ENCODE measurements around the gene DNAAF1.
"Not testable (repeated sequence)": the region's sequence is repeated elsewhere in the genome, so short reads cannot be mapped to it uniquely, and the experiment has no call there.

Gene DNAAF1

DNA sequence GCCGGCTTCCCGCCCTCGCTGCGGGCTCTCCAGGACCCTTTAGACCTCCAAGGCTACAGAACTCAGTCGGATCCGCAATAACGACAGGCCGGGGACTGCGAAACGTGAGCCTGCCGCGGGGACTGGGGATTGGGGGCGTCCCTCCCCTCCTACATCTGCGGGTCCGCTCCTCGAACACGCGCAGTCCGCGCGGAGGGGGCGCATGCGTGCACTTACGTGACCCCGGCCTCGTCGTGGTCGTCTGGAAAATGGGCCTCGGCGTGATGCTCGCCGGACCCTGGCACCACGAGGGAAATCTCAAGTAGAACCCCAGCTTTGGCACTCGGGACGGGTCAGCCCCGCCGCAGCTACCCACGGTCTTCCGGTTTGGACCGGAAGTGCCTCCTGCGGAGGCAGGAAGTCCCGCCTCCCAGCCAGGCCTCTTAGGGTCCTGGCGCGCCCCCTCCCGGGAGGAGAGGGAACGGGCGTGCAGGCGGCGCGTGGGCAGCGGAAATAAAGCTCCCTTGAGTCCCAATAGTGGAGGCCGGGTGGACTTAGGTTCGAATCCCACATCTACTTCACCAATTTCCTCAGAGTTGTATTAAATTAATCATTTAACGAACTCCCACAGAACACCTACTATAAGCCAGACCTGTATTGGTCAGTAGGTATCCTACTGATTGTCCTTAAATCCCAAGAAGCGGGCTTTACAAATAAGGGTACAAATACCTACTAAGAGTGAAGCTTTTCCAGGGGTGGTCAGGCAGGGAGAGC lies 41.8 kb downstream of the DNAAF1 start, which contains the start of gene TAF1C:
Gene TAF1C (minus strand): TSS at position 373 of the 753 bp plus-strand sequence. CDS start 2,069 bp downstream, outside the sequence.
- peak; percentile 99 for DNase-seq

DNA sequence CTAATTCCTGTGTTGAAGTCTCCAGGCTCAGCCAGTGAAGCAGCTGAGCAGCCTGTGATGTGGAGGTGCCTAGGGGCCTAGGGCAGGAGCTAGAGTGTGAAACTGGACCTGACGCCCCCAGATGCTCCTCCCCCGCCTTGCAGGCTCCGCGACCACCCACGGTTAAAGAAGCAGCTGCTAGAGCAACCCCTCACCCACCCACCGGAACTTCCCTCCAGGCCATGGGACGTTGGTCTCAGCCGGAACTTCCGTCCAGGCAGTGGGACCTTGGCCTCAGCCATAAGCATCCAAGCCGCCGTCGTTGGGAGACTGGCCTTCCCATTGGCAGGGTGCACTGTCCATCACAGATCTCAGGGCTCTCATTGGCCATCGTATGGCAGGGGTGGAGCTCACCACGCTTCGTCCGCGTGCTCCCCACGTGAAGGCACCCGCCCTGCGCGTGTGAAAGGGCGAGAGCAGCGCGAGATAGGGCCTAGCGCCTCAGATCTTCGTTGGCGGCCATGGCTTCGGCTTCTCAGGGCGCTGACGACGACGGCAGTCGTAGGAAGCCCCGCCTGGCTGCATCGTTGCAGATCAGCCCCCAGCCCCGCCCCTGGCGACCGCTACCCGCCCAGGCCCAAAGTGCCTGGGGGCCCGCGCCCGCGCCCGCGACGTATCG lies 45.8 kb downstream of the DNAAF1 start, which contains the start of gene ADAD2:
Gene ADAD2 (plus strand): TSS at position 427 of the 658 bp plus-strand sequence. CDS start 74 bp downstream, at position 501.
- no peak for DNase-seq

DNA sequence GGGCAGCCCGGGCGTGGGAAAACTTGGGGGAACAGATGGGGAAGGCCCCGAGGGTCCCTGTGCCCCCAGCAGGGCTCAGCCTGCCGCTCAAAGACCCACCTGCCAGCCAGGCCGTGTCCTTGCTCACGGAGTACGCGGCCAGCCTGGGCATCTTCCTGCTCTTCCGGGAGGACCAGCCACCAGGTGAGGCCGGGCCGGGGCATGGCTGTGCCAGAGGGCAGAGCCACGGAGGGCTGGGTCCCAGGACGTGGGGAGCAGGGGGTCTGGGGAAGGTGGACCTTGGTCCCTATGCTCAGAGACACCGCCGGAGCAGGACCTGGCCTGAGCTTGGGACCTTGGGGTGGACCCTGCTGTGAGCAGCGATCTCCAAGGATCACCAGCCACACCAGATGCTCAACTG lies 46.4 kb downstream of the DNAAF1 start:
- no peak for DNase-seq

DNA sequence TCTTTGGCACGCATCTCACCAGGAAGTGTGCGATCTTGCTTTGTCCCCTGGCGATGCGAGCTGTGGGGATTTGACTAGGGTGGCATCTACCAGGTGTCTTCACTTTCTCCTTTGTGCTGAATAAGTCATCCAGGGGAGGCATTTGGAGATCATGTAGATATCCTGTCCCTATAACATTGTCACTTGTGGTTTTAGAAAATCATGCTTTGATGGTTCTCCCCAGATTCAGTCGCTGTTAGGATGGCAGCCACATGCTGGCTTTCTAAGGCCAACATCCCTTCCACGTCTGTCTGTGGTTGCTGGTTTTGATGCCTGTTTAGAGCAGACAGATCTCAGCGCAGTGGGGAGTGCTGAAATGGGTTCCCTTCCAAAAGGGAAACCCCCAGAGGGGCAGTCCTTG lies 48.4 kb downstream of the DNAAF1 start:
- DNase-seq = no peak

DNA sequence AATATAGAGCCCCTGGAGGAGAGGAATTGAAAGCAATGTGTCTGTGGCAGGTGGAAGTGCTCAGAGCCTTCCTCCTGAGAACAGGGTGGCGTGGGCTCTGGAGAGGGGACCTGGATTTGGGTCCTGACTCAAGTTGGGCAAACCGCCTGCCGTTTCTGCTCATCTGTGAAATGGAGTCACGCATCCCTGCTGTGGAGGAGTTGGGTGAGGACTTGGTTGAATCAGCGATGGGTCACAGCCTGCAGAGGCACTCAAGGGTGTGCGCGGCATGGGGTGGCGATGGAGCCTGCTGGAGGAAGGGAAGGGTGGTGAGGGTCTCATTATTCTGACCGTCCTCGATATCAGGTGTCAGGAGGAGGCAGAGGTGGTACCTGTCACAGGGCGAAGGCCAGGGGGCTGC lies 48.9 kb downstream of the DNAAF1 start:
- no peak for DNase-seq

DNA sequence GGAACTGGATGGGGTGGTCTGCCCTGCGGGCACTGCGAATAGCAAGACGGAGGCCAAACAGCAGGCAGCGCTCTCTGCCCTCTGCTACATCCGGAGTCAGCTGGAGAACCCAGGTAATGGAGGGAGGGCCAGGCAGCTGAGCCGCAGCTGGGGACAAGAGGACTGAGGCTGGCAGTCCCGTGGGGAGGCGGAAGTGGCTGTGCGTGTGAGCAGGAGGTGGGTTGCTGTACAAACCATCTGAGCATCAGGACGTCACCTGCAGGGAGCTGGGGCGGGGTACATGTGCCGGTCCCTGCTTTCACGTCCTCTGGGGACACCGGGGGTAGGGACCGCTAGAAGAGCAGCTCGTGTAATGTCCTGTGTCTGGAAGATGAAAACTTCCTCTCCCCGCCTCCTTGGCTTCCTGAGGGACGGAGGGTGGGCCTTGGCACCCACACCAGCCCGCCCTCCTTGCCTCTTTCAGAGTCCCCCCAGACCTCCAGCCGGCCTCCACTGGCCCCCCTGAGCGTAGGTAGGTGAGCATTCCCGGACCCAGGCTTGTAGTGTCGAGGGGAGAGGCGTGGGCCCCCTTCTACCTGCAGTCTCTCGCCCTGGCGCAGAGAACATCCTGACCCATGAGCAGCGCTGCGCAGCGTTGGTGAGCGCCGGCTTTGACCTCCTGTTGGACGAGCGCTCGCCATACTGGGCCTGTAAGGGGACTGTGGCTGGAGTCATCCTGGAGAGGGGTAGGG lies 49.5 kb downstream of the DNAAF1 start:
- no peak for DNase-seq

DNA sequence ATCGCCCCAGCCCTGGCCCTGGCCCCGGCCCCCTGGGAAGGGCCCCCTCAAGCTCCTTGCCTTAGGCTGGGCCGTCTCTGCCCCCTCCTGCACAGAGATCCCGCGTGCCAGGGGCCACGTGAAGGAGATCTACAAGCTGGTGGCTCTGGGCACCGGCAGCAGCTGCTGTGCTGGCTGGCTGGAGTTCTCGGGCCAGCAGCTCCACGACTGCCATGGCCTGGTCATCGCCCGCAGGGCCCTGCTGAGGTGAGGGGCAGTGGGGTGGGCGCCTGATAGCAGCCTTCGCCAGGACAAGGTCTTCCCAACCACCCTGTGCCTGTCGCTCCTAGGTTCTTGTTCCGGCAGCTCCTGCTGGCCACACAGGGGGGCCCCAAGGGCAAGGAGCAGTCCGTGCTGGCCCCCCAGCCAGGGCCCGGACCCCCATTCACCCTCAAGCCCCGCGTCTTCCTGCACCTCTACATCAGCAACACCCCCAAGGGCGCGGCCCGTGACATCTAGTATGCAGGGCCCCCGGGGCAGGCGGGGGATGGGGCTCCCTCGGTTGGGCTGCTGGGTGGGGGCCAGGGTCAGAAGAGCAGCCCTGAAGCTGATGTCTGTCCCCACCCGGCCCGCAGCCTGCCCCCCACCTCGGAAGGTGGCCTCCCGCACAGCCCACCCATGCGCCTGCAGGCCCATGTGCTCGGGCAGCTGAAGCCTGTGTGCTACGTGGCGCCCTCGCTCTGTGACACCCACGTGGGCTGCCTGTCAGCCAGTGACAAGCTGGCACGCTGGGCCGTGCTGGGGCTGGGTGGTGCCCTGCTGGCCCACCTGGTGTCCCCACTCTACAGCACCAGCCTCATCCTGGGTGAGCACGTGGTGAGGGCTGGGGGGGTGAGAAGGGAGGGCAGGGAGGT lies 50.3 kb downstream of the DNAAF1 start:
- DNase-seq = no peak

DNA sequence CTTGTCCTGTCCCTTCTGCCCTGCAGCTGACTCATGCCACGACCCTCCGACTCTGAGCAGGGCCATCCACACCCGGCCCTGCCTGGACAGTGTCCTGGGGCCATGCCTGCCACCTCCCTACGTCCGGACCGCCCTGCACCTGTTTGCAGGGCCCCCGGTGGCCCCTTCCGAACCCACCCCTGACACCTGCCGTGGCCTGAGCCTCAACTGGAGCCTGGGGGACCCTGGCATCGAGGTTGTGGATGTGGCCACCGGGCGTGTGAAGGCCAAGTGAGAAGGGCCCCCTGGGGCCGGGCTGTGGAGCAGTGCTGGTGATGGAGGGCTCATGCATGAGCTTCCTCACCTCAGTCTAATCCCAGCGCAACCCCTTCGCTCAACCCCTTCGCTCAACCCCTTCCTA lies 51.0 kb downstream of the DNAAF1 start:
- no peak for DNase-seq

DNA sequence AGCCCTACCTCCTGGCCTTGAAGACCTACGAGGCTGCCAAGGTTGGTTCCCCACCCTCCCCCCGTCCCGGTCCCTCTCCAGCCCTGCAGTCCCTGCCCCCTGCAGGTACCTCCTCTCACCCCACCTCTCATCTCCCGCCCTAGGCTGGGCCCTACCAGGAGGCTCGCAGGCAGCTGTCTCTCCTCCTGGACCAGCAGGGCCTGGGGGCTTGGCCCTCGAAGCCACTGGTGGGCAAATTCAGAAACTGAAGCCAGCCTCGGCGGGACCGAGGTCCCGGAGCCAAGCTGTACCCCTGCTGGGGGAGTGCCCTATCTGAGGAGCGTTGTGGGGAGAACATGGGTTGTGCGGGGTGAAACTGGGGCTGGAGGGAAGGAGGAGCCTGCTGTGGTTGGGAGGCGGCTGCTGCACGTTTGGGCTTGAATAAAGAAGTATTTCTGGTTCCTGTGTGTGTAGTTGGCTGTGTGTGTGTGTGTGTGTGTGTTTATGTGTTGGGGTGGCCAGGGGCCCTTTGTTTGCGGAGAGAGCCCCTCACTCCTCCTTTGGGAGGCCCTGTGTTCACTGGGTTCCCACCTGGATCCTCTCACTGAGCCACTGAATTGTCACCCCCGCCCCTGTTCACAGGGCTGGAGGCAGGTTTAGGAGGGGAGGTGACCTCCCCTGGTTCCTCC lies 51.8 kb downstream of the DNAAF1 start:
- no peak for DNase-seq

DNA sequence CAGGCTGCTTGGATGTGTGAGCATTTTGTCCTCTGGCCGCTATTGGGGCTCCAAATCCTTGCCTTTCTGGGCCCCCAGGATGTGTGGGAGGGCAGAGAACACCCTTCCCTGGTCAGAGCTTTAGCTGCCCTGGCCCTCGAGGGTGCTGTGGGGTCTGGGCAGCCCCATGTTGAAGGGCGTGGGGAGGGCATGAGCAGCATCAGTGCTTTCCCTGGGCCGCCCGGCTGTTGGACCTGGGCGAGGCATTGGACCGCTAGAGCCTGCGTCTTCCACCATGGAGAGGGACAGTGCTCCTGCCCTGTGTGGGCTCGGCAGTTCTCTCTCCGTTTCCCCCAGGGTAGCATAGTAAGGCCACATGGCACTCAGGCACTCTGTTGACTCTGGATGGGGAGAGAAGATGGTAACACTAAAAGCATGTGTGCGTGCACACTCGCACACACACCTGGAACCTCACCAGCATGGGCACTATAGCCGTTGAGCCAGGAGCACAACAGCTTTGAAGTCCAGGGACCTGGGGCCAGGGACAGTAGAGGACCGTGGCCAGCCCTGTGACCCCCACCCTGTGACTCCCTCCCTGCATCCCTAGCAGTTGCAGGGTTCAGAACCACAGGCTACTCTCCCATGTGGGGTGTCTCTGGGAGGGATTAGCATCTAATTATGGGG lies 52.5 kb downstream of the DNAAF1 start:
- DNase-seq = no peak

DNA sequence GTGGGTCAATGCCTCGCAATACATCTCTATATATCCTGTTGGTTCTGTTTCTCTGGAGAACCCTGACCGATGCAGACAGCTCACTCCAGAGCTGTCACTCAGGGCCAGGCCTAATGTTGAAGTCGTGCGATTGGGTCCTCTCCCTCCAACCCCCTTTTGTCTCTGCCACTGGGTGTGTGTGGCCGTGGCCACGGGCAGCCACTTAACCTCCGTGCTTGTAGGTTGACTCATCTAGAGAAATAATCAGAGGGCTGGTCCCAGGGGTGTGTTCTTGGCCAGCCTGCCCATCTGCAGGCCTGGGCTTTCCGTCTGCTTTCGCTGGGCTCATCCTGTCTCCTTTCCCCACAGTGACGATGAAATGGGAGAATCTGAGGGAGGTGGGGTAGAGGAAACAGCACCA lies 53.3 kb downstream of the DNAAF1 start:
- no peak for DNase-seq

DNA sequence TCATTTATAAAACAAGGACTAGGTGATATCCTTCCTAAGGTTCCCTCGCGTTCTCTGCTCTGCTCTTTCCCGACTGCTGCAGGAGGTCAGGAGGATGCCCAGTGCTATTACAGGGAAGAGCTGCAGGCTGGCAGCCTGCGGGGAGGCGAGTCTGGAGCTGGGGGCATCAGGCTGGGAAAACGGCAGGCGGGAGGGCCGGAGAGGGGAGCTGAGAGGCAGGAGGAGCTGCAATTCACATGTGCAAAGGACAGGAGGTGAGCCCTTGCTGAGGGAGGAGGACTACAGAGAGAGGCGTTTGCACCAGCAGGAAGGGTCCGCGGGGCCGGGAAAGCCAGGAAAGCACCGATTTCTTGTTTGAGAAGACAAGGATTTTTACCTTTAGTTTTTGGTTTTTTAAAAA lies 54.0 kb downstream of the DNAAF1 start:
- DNase-seq = no peak

DNA sequence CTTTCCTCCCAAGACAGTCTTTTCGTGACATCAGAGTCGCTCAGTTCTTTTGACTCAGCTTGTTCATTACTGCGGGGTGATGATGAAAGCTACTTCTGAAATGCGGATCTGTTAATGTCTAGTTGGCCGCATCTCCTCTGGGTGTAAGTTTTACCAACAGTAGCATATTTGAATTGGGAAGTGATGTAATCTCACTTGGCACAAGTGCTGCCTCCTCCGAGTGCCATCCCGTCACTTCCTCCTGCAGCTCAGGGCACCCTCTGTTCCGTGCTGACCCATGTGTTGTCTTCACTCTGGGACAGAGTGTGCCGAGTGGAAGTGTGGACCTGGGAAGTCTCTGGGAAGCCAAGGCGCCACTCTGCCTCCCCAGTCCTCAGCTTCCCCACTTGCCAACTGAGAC lies 54.8 kb downstream of the DNAAF1 start:
- DNase-seq = peak; percentile 92

DNA sequence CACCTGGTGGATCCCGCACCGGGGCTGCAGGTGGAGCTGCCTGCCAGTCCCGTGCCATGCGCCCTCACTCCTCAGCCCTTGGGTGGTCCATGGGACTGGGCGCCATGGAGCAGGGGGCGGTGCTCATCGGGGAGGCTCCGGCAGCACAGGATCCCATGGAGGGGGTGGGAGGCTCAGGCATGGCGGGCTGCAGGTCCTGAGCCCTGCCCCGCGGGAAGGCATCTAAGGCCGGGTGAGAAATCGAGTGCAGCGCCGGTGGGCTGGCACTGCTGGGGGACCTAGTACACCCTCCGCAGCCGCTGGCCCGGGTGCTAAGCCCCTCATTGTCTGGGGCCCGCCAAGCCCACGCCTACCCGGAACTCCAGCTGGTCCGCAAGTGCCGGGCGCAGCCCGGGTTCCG lies 59.4 kb downstream of the DNAAF1 start:
- not testable (repeated sequence) for DNase-seq

DNA sequence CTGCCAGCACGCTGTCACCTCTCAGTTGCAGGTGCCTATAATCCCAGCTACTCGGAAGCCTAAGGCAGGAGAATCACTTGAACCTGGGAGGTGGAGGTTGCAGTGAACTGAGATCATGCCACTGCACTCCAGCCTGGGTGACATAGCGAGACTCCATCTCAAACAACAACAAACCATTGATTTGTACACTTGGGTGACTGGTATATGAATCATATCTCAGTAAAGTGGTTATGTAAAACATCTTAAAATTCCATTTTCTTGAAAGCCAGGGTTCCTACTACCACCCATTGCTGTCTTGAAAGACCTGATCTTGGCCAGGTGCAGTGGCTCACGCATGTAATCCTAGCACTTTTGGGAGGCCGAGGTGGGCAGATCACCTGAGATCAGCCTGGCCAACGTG lies 60.0 kb downstream of the DNAAF1 start:
- DNase-seq = not testable (repeated sequence)

DNA sequence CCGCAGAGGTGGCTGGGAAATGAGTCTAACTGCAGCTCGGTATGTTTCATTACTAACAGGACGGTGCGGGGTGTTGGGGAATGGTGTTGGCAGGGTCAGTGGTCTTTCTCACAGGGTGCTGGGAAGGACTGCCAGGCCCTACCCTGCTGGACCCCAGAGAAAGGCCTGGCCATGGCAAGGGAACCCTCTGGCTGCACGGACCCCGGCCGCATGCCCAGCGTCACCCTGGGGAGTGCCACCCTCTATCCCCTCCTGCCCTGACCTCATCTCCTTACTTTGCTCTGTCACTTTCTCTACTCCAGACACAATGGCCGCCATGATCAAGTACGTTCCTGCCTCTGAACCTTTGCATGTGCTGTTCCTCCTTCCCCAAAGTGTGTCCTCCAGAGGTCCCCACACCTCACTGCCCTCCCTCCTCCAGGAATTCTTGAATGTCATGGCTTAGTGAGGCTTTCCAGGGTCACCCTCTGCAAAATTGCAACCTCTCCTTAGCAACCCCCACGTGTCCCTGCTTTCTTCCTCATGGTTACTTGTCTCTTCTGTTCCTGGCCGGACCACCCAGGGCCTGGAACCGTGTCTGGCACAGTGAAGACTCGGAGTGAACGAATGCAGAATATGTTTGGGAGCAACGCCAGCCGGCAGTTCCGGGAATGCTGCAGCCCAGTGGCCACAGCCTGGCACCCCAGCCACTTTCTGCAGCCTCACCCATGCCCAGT lies 61.0 kb downstream of the DNAAF1 start:
- DNase-seq = no peak

DNA sequence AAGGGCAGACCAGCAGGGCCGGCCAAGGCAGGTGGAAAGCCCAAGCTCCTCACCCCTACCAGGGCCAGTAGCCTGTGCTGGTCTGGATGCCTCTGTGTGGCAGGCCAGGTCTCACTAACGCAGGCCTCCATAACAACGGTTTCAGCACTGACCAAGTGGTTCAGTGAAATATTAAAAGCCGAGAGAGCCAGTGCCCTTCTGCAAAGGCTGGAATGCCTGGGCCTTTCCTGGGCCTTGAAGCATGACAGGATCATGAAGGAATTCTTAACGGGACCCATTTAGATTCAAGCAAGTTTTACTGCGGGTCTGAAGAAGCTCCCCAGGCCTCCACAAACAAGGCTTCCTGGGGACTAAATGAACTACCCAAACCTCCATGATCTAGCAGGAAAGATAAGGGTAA lies 62.1 kb downstream of the DNAAF1 start:
- DNase-seq = no peak

DNA sequence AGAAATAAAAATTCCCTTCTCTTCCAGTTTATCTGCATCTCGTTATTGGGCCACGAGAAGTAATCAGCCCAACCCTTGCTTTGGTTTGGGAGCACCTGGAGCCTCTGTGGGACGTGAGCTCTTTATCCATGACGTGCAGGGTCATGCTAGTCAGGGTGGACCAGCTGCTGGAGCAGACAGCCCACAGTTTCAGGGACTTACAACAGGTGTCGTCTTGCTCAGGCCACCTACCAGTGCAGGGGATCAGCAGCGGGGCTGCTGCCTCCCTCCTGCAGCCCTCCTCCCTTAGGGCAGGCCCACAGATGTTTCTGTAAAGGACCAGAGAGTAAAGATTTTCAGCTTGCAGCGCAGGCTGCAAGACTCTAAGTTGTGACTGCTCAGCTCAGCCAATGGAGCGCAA lies 62.8 kb downstream of the DNAAF1 start:
- DNase-seq = no peak

DNA sequence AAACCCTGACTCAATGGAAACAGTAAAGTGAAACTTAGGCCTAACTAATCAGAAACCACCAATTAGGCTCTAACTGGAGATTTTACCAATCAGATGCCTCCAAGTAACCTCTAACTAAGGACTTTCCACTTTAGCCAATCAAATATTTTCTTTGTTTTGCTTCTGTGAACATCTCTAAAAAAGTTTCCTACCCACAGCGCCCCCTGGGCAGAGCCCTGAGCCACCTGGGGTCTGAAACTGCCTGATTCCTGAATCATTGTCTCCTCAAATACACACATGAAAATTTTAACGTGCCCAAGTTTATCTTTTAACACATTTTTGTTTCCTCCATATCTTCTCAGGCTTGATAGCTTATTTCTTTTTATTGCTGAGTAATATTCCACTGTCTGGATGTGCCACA lies 64.9 kb downstream of the DNAAF1 start:
- DNase-seq = no peak

DNA sequence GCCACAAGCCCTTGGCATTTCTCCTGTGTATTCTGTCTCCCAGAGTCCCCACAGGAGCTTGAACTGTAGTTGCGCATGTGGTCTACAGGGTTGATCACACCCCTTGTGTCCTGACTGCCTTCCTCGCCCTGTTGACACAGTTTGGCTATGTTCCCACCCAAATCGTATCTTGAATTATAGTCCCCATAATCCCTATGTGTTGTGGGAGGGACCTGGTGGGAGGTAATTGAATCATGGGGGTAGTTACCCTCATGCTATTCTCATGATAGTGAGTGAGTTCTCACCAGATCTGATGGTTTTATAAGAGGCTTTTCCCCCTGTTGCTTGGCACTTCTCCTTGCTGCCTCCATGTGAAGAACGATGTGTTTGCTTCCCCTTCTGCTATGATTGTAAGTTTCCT lies 67.0 kb downstream of the DNAAF1 start:
- DNase-seq = no peak

DNA sequence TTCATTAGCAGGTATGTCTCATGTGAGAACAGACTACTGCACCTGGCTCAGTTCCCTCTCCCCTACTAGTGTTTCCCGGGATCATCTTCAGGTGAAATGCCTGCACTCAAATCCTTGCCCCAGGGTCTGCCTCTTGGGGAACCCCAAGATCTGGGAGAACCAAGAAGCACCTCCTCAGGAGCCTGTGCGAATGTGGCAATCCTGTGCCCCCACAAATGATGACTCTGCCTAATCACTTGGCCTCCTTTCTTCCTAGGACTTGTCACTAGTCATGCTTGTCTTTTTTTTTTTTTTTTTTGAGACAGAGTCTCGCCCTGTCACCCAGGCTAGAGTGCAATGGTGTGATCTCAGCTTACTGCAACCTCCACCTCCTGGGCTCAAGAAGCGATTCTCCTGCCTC lies 67.5 kb downstream of the DNAAF1 start:
- DNase-seq = no peak

Measured in suppressor macrophage treated with lipopolysaccharide for 4 hours (primary cell).